ENCODE measurements around the gene UNC5B.

DNA sequence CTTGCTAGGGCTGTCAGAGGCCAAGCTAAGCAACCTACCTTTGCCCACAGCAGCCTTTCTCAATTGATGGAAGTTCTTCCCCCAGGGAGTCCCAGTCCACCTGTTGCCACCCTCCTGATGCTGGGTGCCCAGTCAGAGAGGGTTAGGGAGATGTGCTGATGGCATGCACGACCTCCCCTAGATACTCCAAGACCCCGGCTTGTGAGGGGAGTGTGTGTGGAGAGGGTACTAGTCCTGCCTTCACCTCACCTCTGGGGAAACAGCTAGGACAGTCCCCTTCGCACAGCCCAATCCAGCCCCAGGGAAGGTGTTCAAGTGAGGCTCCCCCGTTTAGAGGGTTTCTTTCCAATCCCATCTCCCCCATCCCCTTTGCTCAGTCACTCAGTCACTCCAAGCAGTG, 1.3 kb upstream of the UNC5B start:
- TF ChIP-seq, protein P1, sequence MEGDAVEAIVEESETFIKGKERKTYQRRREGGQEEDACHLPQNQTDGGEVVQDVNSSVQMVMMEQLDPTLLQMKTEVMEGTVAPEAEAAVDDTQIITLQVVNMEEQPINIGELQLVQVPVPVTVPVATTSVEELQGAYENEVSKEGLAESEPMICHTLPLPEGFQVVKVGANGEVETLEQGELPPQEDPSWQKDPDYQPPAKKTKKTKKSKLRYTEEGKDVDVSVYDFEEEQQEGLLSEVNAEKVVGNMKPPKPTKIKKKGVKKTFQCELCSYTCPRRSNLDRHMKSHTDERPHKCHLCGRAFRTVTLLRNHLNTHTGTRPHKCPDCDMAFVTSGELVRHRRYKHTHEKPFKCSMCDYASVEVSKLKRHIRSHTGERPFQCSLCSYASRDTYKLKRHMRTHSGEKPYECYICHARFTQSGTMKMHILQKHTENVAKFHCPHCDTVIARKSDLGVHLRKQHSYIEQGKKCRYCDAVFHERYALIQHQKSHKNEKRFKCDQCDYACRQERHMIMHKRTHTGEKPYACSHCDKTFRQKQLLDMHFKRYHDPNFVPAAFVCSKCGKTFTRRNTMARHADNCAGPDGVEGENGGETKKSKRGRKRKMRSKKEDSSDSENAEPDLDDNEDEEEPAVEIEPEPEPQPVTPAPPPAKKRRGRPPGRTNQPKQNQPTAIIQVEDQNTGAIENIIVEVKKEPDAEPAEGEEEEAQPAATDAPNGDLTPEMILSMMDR (IDR thresholded peaks at IDR 0.05 in 8 of 11, conservative IDR thresholded peaks at IDR 0.05 in 3 of 11) = no peak
- no peak for TF ChIP-seq POLR2A (IDR thresholded peaks at IDR 0.05)
- no peak for TF ChIP-seq POLR2AphosphoS5 (IDR thresholded peaks at IDR 0.05)
